GM19193 (cell line): ENCODE results near the gene BHMT2.

Source experiments
- POLR2A ChIP-seq: IDR thresholded peaks from 4 replicates; pipeline ENCODE4 v1.6.1; 2011; ENCODE audit not compliant: insufficient read depth, insufficient read length; ENCODE audit errors: extremely low read depth

Gene BHMT2, protein sequence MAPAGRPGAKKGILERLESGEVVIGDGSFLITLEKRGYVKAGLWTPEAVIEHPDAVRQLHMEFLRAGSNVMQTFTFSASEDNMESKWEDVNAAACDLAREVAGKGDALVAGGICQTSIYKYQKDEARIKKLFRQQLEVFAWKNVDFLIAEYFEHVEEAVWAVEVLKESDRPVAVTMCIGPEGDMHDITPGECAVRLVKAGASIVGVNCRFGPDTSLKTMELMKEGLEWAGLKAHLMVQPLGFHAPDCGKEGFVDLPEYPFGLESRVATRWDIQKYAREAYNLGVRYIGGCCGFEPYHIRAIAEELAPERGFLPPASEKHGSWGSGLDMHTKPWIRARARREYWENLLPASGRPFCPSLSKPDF

DNA sequence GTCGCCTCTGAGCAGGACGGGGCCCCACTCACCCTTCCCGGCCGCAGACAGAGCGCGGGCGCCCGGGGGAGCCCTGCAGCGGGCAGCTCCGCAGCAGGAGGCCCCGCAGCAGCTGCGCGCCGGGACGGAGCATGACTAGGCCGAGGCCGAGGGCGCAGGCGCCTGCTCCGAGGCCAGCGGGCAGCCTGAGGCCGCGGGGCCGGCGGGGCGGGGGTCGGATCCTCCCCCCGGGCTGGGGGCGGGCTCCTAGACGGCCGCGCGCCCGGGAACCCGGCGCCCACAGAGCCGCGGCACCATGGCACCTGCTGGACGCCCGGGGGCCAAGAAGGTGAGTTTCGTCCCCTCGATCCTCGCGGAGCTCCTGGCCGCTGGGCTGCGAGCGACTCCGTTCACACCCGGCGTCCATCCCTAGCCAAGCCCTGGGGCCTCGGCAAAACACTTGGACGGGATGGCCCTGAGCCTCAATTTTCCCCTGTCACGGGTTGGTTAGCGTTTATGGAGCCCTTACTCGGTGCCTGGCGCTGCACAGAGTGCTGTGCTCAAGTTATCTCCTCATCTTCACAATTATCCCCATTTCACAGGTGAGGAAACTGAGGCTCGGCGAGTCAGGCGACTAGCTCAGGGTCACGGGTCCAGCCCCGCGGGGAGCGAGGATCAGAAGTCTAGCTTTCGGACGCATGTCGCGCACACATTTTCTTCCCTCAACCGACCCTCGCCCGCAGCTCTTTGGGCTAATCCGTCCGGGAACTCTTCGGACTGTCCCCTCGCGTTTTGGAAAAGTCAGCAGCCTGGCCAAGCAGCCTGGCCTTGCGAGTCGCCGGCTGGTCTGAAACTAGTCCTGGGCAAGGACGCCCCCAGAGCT is at the start of gene BHMT2, which contains the start of gene DMGDH:
BHMT2 (plus strand) TSS at position 280 of the 862 bp plus-strand sequence; CDS start at position 296, 16 bp downstream.
DMGDH (minus strand) TSS at position 187 of the 862 bp plus-strand sequence; CDS start at position 133, 54 bp downstream.
- TF ChIP-seq POLR2A: no peak

DNA sequence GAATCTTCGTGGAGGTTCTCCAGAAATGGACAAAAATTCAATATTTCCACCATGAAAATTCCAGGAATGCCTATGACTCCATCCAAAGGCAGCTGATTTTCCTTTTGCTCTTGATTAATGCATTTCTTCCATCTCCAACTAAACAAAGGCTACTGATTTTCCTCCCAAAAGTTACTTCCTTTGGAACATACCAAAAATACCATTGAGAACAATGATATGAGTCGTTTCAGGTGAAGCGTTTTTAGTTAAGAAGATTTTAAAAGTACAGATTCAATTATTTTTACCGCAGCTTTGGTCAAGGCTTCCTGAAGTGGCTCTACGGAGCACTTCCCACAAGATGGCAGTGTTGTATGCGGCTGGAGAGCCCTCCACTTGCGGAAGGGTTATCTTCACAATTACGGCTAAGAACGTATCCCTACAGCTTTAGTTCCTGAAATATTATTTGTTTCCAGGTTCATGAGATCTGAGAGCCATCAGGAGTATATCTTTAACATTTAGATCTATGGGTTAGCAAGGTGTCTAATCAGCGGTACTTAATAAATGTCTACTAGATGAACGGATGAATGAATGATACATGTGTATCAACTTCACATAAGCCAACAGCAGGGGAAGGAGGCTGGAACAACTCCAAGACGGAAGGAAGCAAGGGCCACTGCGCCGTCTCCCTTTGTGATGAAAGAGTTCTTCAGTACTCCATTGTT is 48.6 kb upstream of the BHMT2 start:
- no peak for TF ChIP-seq POLR2A

DNA sequence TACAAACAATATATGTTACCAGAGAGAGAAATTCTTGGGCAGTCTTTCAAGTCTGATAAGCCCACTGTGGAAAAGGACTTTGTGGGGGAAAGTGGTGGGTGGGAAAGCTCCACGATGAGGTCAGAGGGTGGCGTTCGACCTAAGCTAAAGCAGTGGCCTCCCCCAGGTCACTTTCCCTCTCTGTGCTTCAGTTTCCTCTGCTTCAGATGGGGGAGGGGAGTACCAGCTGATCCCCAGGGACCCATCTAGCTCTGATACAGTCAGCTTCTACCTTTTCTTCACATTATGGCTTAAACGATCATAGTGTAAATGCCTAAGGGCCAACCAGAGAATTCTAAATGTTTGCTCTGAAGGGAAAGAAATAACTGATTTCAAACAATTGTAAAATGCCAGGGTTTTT is 47.8 kb upstream of the BHMT2 start:
- no peak for TF ChIP-seq POLR2A

DNA sequence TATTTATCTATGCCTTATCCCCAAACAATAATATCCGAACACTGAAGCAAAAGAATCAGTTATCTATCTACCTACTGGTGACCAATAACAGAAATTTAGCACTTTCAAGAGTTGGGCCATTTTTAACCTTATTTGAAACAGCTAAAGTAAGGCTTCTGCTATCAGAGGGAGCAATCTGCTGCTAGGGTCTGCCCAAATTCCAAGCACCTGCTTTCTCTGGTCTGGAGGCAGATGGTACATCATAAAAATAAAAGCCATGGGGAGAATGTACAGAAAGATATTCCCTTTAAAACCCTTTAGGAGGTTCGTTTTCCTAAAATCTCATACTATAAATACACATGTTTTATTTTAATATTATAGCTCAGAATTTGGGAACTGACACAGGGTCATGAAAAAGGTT is 46.8 kb upstream of the BHMT2 start:
- no peak for TF ChIP-seq POLR2A

DNA sequence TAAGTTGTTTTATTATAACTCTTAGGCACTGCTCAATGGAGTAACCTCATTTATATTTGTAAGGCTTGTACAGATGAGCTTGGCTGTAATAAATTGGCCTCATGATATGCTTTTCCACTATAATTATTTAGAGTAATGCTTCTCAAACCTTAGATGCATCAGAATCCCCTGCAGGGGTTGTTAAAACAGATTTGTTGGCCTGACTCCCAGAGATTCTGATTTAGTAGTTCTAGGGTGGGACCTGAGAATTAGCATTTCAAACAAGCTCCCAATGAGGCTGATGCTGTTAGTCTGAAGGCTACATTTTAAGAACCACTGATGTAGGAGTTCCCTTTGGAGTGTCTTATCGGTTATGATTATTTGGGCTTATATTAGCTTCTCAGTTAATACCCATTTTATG is 46.2 kb upstream of the BHMT2 start:
- no peak for TF ChIP-seq POLR2A

DNA sequence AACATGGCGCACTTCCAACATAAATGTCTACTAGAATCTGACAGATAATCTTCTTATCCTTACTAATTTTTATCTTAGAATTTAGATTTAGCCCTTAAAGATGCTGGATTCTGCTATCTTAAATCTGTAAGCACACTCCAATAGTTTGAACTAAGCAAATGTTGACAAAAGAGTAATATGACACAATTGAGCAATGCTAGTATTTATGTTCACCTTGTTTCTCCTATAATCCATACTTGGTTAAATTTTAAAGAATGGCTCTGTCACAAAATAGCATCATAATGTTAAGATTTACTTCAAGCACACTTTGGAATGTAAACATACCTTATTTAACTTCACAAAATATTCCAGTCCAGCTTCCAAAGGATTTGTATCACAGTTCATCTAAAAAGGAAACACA is 45.6 kb upstream of the BHMT2 start:
- no peak for TF ChIP-seq POLR2A

DNA sequence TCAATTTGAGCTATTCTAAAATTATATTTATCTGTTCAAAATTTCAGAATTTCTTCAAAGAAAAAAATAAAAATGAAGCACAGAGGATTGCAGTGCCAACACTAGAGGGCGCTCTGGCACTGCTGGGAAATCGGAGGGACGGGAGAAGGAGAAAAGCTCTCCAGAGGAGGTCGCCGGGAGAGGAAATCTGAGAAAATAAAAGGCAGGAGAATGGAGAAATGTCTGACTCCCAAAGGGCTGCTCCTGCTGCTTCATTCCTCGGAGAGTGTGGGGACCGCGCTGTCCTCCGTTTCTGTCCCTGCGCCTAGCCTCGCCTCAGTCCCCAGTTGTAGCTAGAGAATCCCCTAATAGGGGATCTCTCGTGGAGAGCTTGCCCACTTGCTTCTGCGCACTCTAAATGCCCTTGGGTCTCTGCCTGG is 44.5 kb upstream of the BHMT2 start:
- no peak for TF ChIP-seq POLR2A

DNA sequence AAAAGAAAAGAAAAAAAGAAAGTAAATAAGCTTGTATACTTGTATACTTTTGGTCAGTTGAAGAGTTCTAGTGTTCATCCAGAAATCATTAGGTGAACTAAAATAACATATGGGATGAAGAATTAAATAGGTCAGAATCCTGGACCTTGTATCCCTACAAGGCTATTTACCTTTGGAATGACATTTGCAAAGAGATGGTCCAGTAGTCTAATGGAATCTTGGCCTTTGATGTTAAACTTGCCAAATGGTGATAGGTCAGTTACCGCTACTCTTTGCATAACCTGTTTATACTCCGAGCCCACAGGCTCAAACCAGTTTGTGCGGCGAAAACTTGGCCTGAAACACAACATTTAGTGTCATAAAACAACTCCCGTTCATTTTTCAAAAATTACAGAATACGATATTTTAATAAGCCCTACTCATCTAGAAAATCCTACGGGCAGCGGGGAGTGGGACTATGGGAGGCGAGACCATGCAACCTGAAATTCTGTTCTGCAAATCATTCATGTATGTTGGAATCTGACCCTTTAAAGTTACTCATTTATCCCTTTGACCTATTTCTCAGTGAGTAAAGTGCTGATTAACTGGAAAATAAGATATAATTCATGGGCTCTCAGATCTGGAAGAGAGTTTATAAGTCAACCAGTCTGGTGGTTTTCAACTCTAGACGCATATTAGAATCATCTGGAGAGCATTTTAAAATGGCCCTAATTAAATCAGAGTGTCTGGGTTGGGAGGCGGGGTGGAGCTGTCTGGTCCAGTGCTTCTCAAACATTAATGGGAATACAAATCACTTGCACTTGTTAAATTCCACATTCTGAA is 38.7 kb upstream of the BHMT2 start:
- TF ChIP-seq POLR2A: no peak

DNA sequence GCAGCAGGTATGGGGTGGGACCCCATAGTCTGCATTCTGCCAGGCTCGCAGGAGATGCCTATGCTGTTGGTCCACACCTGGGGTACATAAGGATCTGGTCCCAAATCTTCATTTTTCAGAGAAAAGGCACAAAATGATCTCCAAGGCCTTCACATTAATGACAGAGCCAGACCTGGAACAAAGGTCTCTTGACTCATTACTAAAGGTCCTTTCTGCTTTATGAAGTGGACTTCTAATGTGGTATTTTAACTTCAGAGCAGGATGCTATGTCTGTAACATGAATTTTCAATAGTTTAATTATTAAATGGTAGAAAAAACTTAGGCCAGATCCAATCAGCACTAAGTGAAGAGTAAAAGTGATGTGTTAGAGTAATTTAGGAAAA is 38.1 kb upstream of the BHMT2 start:
- TF ChIP-seq POLR2A: no peak

DNA sequence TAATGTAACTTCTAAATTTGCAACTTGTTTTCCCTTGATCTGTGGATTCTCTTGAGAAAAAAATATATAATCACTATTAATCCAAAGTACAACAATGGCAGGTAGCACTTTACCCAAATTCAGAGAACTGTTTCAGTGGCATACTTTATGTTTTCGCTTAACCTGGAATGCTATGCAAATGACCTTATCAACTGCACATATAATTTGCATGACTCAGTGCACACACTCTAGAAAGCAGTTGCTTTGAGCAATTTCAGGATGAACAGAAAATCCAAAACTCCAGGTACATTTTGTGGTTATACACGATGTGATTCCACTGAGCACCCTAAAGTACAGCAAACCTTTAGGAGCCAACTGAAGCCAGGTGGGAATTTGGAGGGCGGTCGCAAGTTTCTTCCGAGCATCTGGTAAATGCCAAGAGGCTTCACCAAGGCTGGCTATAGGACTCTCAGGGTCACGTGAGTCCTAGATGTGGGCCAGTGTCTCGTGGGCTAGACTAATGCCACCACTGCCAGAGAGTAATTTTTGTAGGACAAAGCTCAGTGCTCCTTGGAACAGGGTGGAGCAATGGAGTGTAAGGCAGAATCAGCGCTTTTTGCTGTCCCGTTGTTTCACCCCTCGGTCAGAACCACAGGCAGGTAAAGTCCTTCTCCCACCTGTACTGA is 37.4 kb upstream of the BHMT2 start:
- TF ChIP-seq POLR2A: no peak

DNA sequence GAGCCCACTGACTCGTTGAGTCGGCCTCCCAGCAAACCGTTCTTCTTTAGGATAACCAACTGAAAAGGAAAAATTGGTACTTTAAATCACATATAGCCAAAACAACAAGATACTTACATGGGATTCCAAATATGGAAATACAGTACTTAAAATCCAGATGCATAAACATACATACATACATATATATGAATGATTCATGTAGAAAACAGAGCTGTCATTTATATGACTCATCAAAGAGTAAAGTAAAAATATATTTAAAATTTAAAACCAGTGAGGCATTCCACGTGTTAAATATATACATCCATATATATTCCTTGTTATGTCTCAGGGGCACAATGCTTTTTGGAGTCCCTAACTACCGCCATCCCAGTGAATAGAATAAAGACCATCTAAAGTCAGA is 36.8 kb upstream of the BHMT2 start:
- TF ChIP-seq POLR2A: no peak

DNA sequence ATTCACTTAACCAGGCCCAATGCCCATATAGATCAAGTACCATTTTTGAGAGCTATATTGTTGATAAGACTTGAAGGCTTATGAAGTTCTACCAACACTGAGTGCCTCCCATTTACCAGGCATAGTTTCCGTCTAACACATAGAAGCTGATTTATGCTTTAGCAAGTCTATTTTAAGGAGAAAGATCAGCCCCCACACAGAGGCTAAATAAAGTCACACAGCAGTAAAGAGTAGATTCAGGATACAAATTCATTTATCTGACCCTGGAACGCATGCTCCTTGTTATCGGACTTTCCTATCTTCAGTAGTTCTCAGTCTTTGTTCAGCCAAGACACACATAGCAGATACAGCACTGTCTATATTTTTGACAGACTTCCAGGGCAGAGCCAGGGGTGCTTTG is 34.3 kb upstream of the BHMT2 start:
- no peak for TF ChIP-seq POLR2A

DNA sequence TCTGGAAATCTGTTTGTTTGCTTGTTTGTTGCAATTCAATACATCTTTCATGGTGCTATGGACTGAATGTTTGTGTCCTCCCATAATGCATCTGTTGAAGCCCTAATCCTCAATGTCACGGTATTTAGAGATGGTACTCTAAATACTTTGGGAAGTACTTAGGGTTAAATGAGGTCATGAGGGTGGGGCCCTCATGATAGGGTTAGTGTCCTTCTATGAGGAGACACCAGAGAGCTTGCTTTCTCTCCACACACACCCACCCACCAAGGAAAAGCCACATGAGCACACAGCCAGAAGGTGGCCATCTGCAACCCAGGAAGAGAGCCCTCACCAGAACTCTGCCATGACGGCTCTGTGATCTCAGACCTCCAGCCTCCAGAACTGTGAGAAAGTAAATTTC is 32.8 kb upstream of the BHMT2 start:
- no peak for TF ChIP-seq POLR2A

DNA sequence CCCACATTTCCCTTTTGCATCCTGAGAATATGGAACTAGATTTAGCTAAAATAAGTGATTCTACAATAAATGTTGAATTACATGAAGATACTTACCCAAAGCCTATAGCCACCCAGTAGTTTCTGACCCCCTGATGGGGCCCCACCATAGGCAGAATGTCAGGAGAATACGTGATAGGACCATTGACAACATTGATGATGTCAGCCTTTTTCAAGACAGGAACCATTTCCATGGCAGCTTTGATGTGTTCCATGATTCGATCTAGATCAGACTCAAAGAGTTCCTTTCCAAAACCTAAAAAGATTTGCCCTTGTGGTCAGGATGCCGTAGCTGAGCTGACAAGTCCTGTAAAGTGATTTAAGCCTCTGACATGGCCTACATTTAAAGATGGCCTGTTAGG is 27.4 kb upstream of the BHMT2 start:
- TF ChIP-seq POLR2A: no peak
